ENCODE data around the gene HAPLN2. TPM values are rescaled to one million over a fixed set of nuclear protein-coding genes. Genes with fewer than 3 reads are reported as not detected.

The HAPLN2 gene
- total and polyA plus RNA-seq, 4 experiments from 2014 or later = not detected

DNA sequence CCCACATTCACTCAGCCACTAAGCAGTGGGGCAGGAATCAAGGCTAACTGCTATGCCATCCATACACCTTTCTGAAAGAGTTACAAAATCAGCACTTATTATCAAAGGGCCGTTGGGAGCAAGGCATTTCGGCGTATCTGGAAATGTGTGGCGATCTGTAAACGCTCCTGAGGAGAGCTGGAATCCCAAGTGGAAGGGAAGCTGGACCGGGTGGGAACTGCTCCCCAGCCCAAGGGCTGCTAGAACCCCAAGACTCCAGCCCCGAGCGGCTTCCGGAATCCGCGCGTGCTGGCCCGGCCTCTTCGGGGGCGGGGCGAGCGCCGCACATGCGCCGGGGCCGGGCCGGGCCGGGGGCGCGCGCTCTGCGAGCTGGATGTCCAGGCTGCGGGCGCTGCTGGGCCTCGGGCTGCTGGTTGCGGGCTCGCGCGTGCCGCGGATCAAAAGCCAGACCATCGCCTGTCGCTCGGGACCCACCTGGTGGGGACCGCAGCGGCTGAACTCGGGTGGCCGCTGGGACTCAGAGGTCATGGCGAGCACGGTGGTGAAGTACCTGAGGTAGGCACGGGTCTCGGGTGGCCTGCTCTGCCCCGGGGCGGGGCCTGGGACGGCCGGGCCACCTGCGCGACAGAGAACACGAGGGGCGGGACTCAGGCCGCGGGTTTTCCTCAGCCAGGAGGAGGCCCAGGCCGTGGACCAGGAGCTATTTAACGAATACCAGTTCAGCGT lies 27.6 kb upstream of the HAPLN2 start, which contains the start of gene NAXE:
Gene NAXE (plus strand): TSS at position 345 of the 726 bp plus-strand sequence. CDS start 29 bp downstream, at position 374.
- no peaks in the 10 kb centered on the region for H3K9me3 ChIP-seq (ENCODE audit: control insufficient read depth in 1 of 2, low read length in 2 of 2)
- Mint-ChIP-seq H3K27ac (peak within 1 kb of the TSS; percentile 86 to 97 (median 94)), H3K4me3 (peak within 1 kb of the TSS; percentile 89 to 92 (median 90)), H3K9me3 (peaks cover 0 to 4% (median 0%) of the 10 kb centered on the region in 8 donors), H3K36me3 (peaks cover 17 to 24% of the 10 kb centered on the region in 2 donors), H3K27me3 (no peaks in the 10 kb centered on the region), H3K4me1 (peaks cover 13 to 25% (median 21%) of the 10 kb centered on the region in 4 donors)
- ChIA-PET CTCF (ENCODE audit: partially characterized antibody) (interaction anchor here (0.8 to 3.8 kb wide), 13 partner anchors 10 to 205 kb away, joined by 3 to 26 read pairs (median 5); partner anchors contain the start of genes GPATCH4, MEF2D and TTC24), POLR2A (ENCODE audit: partially characterized antibody) (interaction anchor here (0.6 to 3.0 kb wide), 16 partner anchors 9 to 136 kb away, joined by 3 to 50 read pairs (median 4); partner anchors contain the start of genes GPATCH4, MEF2D and METTL25B)
- peak within 1 kb of the TSS; percentile 80 to 95 for H3K4me3 ChIP-seq (ENCODE audit: low read length in 2 of 2)
- H3K27ac ChIP-seq (ENCODE audit: low read depth, low read length) = peak within 1 kb of the TSS; percentile 81
- peak; percentile 66 to 72 (median 67) for DNase-seq
- no peaks in the 10 kb centered on the region for H3K27me3 ChIP-seq (ENCODE audit: insufficient read depth, low read length)
- H3K4me1 ChIP-seq (ENCODE audit: insufficient read depth, low read length) = peaks cover 16% of the 10 kb centered on the region
- H3K36me3 ChIP-seq (ENCODE audit: insufficient read depth, low read length) = peaks cover 9% of the 10 kb centered on the region
- intact Hi-C loops (cut with micrococcal nuclease) = loop anchor here (1.0 kb wide), 1 partner anchor 10 kb away; the partner anchor contains the start of gene GPATCH4

DNA sequence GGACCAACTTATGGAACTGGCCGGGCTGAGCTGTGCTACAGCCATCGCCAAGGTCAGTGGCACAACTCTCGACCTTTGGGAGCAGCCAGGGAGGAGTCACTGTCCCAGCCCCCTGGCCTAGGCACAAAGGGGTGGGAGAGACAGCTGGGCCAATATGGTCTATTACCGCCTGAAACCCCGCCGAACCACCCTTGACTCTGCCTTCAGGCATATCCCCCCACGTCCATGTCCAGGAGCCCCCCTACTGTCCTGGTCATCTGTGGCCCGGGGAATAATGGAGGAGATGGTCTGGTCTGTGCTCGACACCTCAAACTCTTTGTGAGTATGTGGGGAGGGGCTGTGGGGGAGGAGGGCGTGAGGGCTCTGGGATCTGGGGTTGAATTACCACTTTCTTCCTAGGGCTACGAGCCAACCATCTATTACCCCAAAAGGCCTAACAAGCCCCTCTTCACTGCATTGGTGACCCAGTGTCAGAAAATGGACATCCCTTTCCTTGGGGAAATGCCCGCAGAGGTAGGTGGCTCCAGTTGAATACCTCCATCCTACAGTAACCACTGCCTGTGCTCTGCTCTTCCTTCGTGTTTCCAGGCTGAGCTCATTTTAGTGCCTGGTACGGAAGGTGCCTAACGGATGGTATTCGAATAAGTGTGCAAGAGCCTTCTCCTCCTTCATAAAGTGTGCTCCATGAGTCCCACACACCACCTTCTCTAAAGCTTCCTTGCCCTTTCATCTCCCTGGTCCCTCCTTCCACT lies 26.9 kb upstream of the HAPLN2 start:
- POLR2A ChIA-PET (ENCODE audit: partially characterized antibody) = interaction anchor here (0.6 to 3.0 kb wide), 16 partner anchors 8 to 136 kb away, joined by 3 to 50 read pairs (median 5); partner anchors contain the start of genes GPATCH4, MEF2D and METTL25B
- DNase-seq = no peak
- intact Hi-C loops (cut with micrococcal nuclease) = no loop called here

GRCh38 chr1:156592910-156593660 lies 26.1 kb upstream of the HAPLN2 start:
- DNase-seq = no peak
- Mint-ChIP-seq H3K27ac (peak overlapping the region; percentile 48 to 92 (median 84)), H3K9me3 (peaks cover 0 to 4% (median 0%) of the 10 kb centered on the region in 8 donors), H3K27me3 (no peaks in the 10 kb centered on the region), H3K4me3 (peak overlapping the region; percentile 80 to 91 (median 89)), H3K36me3 (peaks cover 29 to 38% of the 10 kb centered on the region in 2 donors), H3K4me1 (peaks cover 13 to 25% (median 21%) of the 10 kb centered on the region in 4 donors)
- no peak overlapping the region for H3K4me3 ChIP-seq (ENCODE audit: low read length in 2 of 2)
- H3K4me1 ChIP-seq (ENCODE audit: insufficient read depth, low read length) = peaks cover 16% of the 10 kb centered on the region
- ChIA-PET POLR2A (ENCODE audit: partially characterized antibody) (interaction anchor here (0.6 to 3.0 kb wide), 10 partner anchors 8 to 136 kb away, joined by 3 to 50 read pairs (median 4); partner anchors contain the start of genes GPATCH4, MEF2D and METTL25B), CTCF (ENCODE audit: partially characterized antibody) (interaction anchor here (0.7 to 3.8 kb wide), 6 partner anchors 11 to 136 kb away, joined by 3 to 26 read pairs (median 4); partner anchors contain the start of gene TTC24)
- H3K27me3 ChIP-seq (ENCODE audit: insufficient read depth, low read length) = no peaks in the 10 kb centered on the region
- peaks cover 23% of the 10 kb centered on the region for H3K36me3 ChIP-seq (ENCODE audit: insufficient read depth, low read length)
- no peaks in the 10 kb centered on the region for H3K9me3 ChIP-seq (ENCODE audit: control insufficient read depth in 1 of 2, low read length in 2 of 2)
- H3K27ac ChIP-seq (ENCODE audit: low read depth, low read length) = no peak overlapping the region
- intact Hi-C loops (cut with micrococcal nuclease) = no loop called here

More for the DNA sequence above, 26.9 kb upstream of the HAPLN2 start:
- peak overlapping the region; percentile 65 to 80 for H3K4me3 ChIP-seq (ENCODE audit: low read length in 2 of 2)
- CTCF ChIA-PET (ENCODE audit: partially characterized antibody) = interaction anchor here (0.8 to 3.8 kb wide), 11 partner anchors 10 to 206 kb away, joined by 3 to 26 read pairs (median 5); partner anchors contain the start of genes GPATCH4, MEF2D and TTC24
- H3K27me3 Mint-ChIP-seq = no peaks in the 10 kb centered on the region
- H3K27ac Mint-ChIP-seq = peak overlapping the region; percentile 47 to 92 (median 84)
- peaks cover 16% of the 10 kb centered on the region for H3K36me3 ChIP-seq (ENCODE audit: insufficient read depth, low read length)
- peaks cover 0 to 4% (median 0%) of the 10 kb centered on the region in 8 donors for H3K9me3 Mint-ChIP-seq
- H3K27me3 ChIP-seq (ENCODE audit: insufficient read depth, low read length) = no peaks in the 10 kb centered on the region
- peaks cover 16% of the 10 kb centered on the region for H3K4me1 ChIP-seq (ENCODE audit: insufficient read depth, low read length)
- H3K9me3 ChIP-seq (ENCODE audit: control insufficient read depth in 1 of 2, low read length in 2 of 2) = no peaks in the 10 kb centered on the region
- peaks cover 13 to 25% (median 21%) of the 10 kb centered on the region in 4 donors for H3K4me1 Mint-ChIP-seq
- peak overlapping the region; percentile 80 to 91 (median 89) for H3K4me3 Mint-ChIP-seq
- peak overlapping the region; percentile 81 for H3K27ac ChIP-seq (ENCODE audit: low read depth, low read length)
- H3K36me3 Mint-ChIP-seq = peaks cover 24 to 31% of the 10 kb centered on the region in 2 donors

DNA sequence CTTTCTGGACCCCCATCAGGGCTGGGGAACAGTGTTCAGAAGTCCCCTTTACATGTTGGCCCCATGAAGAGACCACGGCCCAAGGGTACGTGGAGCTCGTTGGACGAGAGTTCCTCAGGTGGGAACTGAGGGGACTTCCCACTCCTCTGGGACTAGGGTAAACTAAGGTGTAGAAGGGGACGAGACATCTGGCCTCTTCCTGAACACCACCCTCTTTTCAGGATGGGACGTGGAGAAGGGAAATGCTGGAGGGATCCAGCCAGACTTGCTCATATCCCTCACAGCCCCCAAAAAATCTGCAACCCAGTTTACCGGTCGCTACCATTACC lies 25.6 kb upstream of the HAPLN2 start:
- Mint-ChIP-seq H3K9me3 (peaks cover 0 to 4% (median 0%) of the 10 kb centered on the region in 8 donors), H3K4me3 (peak overlapping the region in 3 of 8 donors; percentile 21 to 89 (median 31)), H3K36me3 (peaks cover 35 to 43% of the 10 kb centered on the region in 2 donors), H3K4me1 (peaks cover 13 to 25% (median 21%) of the 10 kb centered on the region in 4 donors), H3K27me3 (no peaks in the 10 kb centered on the region), H3K27ac (no peak overlapping the region)
- Histone ChIP-seq H3K4me3 (ENCODE audit: low read length in 2 of 2) (no peak overlapping the region), H3K27ac (ENCODE audit: low read depth, low read length) (no peak overlapping the region), H3K36me3 (ENCODE audit: insufficient read depth, low read length) (peaks cover 29% of the 10 kb centered on the region), H3K9me3 (ENCODE audit: control insufficient read depth in 1 of 2, low read length in 2 of 2) (no peaks in the 10 kb centered on the region), H3K27me3 (ENCODE audit: insufficient read depth, low read length) (no peaks in the 10 kb centered on the region), H3K4me1 (ENCODE audit: insufficient read depth, low read length) (peaks cover 16% of the 10 kb centered on the region)
- no peak for DNase-seq
- POLR2A ChIA-PET (ENCODE audit: partially characterized antibody) = interaction anchor here (0.7 to 2.2 kb wide), 6 partner anchors 9 to 136 kb away, joined by 3 to 5 read pairs (median 4); partner anchors contain the start of genes MEF2D and METTL25B
- CTCF ChIA-PET (ENCODE audit: partially characterized antibody) = interaction anchor here (0.7 to 3.8 kb wide), 5 partner anchors 11 to 136 kb away, joined by 3 to 26 read pairs (median 3); no protein-coding TSS in a partner anchor
- intact Hi-C loops (cut with micrococcal nuclease) = no loop called here

GRCh38 chr1:156594190-156594589 lies 25.0 kb upstream of the HAPLN2 start:
- ChIA-PET POLR2A (ENCODE audit: partially characterized antibody) (interaction anchor here (0.7 to 2.2 kb wide), 6 partner anchors 8 to 137 kb away, joined by 3 to 5 read pairs (median 4); partner anchors contain the start of genes MEF2D and METTL25B), CTCF (ENCODE audit: partially characterized antibody) (interaction anchor here (3.8 kb wide), 1 partner anchor 14 kb away, joined by 26 read pairs; no protein-coding TSS in a partner anchor)
- Histone ChIP-seq H3K27ac (ENCODE audit: low read depth, low read length) (no peak overlapping the region), H3K9me3 (ENCODE audit: control insufficient read depth in 1 of 2, low read length in 2 of 2) (no peaks in the 10 kb centered on the region), H3K4me1 (ENCODE audit: insufficient read depth, low read length) (peaks cover 16% of the 10 kb centered on the region), H3K4me3 (ENCODE audit: low read length in 2 of 2) (no peak overlapping the region), H3K27me3 (ENCODE audit: insufficient read depth, low read length) (no peaks in the 10 kb centered on the region), H3K36me3 (ENCODE audit: insufficient read depth, low read length) (peaks cover 33% of the 10 kb centered on the region)
- H3K36me3 Mint-ChIP-seq = peaks cover 38 to 47% of the 10 kb centered on the region in 2 donors
- intact Hi-C loops (cut with micrococcal nuclease) = no loop called here
- H3K4me3 Mint-ChIP-seq = peak overlapping the region in 2 of 8 donors; percentile 15 to 42
- no peak for DNase-seq
- H3K9me3 Mint-ChIP-seq = peaks cover 0 to 4% (median 0%) of the 10 kb centered on the region in 8 donors
- peak overlapping the region in 4 of 7 donors; percentile 3 to 76 (median 11) for H3K27ac Mint-ChIP-seq
- peaks cover 13 to 25% (median 21%) of the 10 kb centered on the region in 4 donors for H3K4me1 Mint-ChIP-seq
- no peaks in the 10 kb centered on the region for H3K27me3 Mint-ChIP-seq

DNA sequence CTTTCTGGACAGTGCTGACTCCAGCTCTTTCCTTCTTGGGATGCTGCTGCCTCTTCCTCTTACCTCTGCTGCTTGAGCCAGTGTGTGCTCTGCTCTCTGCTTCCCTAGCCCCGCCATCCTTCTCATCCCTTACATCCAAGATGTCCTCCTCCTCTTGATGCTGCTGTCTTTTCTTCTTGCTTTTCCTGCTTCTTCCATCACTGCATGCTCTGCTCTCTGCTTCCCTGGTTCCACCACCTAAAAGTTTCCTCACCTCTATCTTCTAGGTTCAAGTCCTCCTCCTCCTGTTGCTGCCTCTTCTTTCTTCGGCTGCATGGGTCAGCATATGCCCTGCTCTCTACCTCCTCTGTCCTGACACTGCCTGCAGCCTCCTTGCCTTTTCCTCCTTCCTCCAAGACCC lies 24.2 kb upstream of the HAPLN2 start:
- Mint-ChIP-seq H3K4me1 (peaks cover 16 to 30% (median 23%) of the 10 kb centered on the region in 4 donors), H3K9me3 (peaks cover 0 to 4% (median 0%) of the 10 kb centered on the region in 8 donors), H3K4me3 (peak overlapping the region in 2 of 8 donors; percentile 12 to 49), H3K36me3 (peaks cover 38 to 53% of the 10 kb centered on the region in 2 donors), H3K27ac (peak overlapping the region in 6 of 7 donors; percentile 1 to 90 (median 70)), H3K27me3 (no peaks in the 10 kb centered on the region)
- peaks cover 33% of the 10 kb centered on the region for H3K36me3 ChIP-seq (ENCODE audit: insufficient read depth, low read length)
- POLR2A ChIA-PET (ENCODE audit: partially characterized antibody) = interaction anchor here (1.4 to 1.7 kb wide), 2 partner anchors 94 to 138 kb away, joined by 4 read pairs; partner anchors contain the start of gene MEF2D
- peaks cover 22% of the 10 kb centered on the region for H3K4me1 ChIP-seq (ENCODE audit: insufficient read depth, low read length)
- H3K27ac ChIP-seq (ENCODE audit: low read depth, low read length) = no peak overlapping the region
- no peaks in the 10 kb centered on the region for H3K9me3 ChIP-seq (ENCODE audit: control insufficient read depth in 1 of 2, low read length in 2 of 2)
- intact Hi-C loops (cut with micrococcal nuclease) = no loop called here
- no peak overlapping the region for H3K4me3 ChIP-seq (ENCODE audit: low read length in 2 of 2)
- DNase-seq = no peak
- H3K27me3 ChIP-seq (ENCODE audit: insufficient read depth, low read length) = no peaks in the 10 kb centered on the region
- CTCF ChIA-PET (ENCODE audit: partially characterized antibody) = no interaction called here

Data from CD4-positive, alpha-beta memory T cell (primary cell).